ENCODE measurements around the gene KIF22.

DNA sequence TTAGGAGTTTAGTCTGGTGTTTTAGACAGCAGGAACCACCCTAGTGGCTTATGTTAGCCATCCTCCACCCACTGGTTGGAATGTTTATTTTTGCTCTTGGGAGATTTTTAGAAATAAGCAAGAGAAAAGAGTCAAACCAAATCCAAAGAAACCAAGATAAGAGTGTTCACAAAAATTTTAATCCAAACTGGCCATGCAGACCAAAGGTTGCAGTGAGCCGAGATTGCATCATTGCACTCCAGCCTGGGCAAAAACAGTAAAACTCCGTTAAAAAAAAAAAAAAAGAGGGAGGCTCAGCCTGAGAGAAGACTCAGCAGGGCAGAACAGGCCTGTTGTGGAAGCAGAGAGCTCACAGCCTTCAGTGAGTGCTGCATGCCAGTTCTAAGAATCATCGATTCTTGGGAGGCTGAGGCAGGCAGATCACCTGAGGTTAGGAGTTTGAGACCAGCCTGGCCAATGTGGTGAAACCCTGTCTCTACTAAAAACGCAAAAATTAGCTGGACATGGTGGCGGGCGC is 32.5 kb upstream of the KIF22 start:
- TF ChIP-seq, protein P1, sequence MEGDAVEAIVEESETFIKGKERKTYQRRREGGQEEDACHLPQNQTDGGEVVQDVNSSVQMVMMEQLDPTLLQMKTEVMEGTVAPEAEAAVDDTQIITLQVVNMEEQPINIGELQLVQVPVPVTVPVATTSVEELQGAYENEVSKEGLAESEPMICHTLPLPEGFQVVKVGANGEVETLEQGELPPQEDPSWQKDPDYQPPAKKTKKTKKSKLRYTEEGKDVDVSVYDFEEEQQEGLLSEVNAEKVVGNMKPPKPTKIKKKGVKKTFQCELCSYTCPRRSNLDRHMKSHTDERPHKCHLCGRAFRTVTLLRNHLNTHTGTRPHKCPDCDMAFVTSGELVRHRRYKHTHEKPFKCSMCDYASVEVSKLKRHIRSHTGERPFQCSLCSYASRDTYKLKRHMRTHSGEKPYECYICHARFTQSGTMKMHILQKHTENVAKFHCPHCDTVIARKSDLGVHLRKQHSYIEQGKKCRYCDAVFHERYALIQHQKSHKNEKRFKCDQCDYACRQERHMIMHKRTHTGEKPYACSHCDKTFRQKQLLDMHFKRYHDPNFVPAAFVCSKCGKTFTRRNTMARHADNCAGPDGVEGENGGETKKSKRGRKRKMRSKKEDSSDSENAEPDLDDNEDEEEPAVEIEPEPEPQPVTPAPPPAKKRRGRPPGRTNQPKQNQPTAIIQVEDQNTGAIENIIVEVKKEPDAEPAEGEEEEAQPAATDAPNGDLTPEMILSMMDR (IDR thresholded peaks at IDR 0.05), result no peak
- no peak for TF ChIP-seq POLR2A (IDR thresholded peaks at IDR 0.05)
